ENCODE results near the gene ABCB8.

The ABCB8 gene

GRCh38 chr7:151075978-151076426, 47.8 kb downstream of the ABCB8 start:
- DNase-seq: no peak

GRCh38 chr7:151076863-151077704, 48.8 kb downstream of the ABCB8 start:
- DNase-seq: peak in 1 of 2 experiments; percentile 22

- DNase-seq: no peak
Measured at GRCh38 chr7:151077705-151078232, 49.5 kb downstream of the ABCB8 start.

GRCh38 chr7:151078233-151079040, 50.2 kb downstream of the ABCB8 start:
- no peak for DNase-seq

GRCh38 chr7:151079199-151079910, 51.1 kb downstream of the ABCB8 start:
- no peak for DNase-seq

- no peak for DNase-seq
Measured at GRCh38 chr7:151080067-151080521, 51.8 kb downstream of the ABCB8 start.

- peak; percentile 95 to 96 for DNase-seq
Measured at GRCh38 chr7:151080522-151081169, 52.4 kb downstream of the ABCB8 start, which contains the start of gene FASTK. TSS of gene FASTK (minus strand) at chr7:151080809. CDS start at chr7:151080766, 43 bp downstream.

- DNase-seq: peak; percentile 47 to 72
Measured at GRCh38 chr7:151081170-151082101, 53.2 kb downstream of the ABCB8 start.

GRCh38 chr7:151082141-151083070, 54.2 kb downstream of the ABCB8 start:
- no peak for DNase-seq

GRCh38 chr7:151083071-151083823, 55.0 kb downstream of the ABCB8 start, which contains the start of gene TMUB1:
TSS of gene TMUB1 (minus strand) at chr7:151083493. CDS start at chr7:151082563, 930 bp downstream.
- peak; percentile 81 to 86 for DNase-seq

- DNase-seq: no peak
Measured at GRCh38 chr7:151083824-151084160, 55.5 kb downstream of the ABCB8 start.

GRCh38 chr7:151085329-151085690, 57.1 kb downstream of the ABCB8 start:
- DNase-seq: no peak

GRCh38 chr7:151085691-151086620, 57.7 kb downstream of the ABCB8 start, which contains the start of gene AGAP3:
TSS of gene AGAP3 (plus strand) at chr7:151086475. CDS start at chr7:151086742, 267 bp downstream.
- peak; percentile 88 to 90 for DNase-seq

GRCh38 chr7:151086802-151087244, 58.6 kb downstream of the ABCB8 start:
- DNase-seq: peak in 1 of 2 experiments; percentile 49

GRCh38 chr7:151087245-151088018, 59.2 kb downstream of the ABCB8 start:
- peak; percentile 38 to 56 for DNase-seq

GRCh38 chr7:151088019-151088855, 60.0 kb downstream of the ABCB8 start:
- DNase-seq: no peak
